NCI-H2171 treated with DMSO at 0.1 percent for 48 hours (cell line): Measurements from ENCODE around the gene UBL3.

Experiments
- DNase-seq: peaks from one replicate; lab custom pipeline; 2025; lab: John Stamatoyannopoulos, UW

The UBL3 gene

GRCh38 chr13:29850213-29850898, at the start of gene UBL3:
TSS of gene UBL3 (minus strand) at chr13:29850617. CDS start at chr13:29849538, 1,079 bp downstream.
- peak; percentile 77 for DNase-seq

- no peak for DNase-seq
These were observed 46.7 kb upstream of the UBL3 start for GRCh38 chr13:29897102-29897501.

- DNase-seq = no peak
These were observed 43.0 kb upstream of the UBL3 start for GRCh38 chr13:29893438-29893837.

GRCh38 chr13:29892151-29892550, 41.7 kb upstream of the UBL3 start:
- DNase-seq = no peak

- no peak for DNase-seq
These were observed 38.7 kb upstream of the UBL3 start for GRCh38 chr13:29889111-29889510.

GRCh38 chr13:29888306-29888705, 37.9 kb upstream of the UBL3 start:
- no peak for DNase-seq

GRCh38 chr13:29887686-29888085, 37.3 kb upstream of the UBL3 start:
- DNase-seq = no peak

- DNase-seq = no peak
These were observed 36.7 kb upstream of the UBL3 start for GRCh38 chr13:29887030-29887557.

- no peak for DNase-seq
These were observed 36.0 kb upstream of the UBL3 start for GRCh38 chr13:29886446-29886845.

- no peak for DNase-seq
These were observed 35.6 kb upstream of the UBL3 start for GRCh38 chr13:29885989-29886388.

- DNase-seq = no peak
These were observed 34.4 kb upstream of the UBL3 start for GRCh38 chr13:29884671-29885430.

- DNase-seq = no peak
These were observed 33.6 kb upstream of the UBL3 start for GRCh38 chr13:29883941-29884518.

GRCh38 chr13:29882076-29882475, 31.7 kb upstream of the UBL3 start:
- DNase-seq = no peak

- no peak for DNase-seq
These were observed 27.7 kb upstream of the UBL3 start for GRCh38 chr13:29878101-29878500.

- DNase-seq = no peak
These were observed 27.1 kb upstream of the UBL3 start for GRCh38 chr13:29877456-29878078.

- no peak for DNase-seq
These were observed 25.2 kb upstream of the UBL3 start for GRCh38 chr13:29875646-29876045.

- no peak for DNase-seq
These were observed 18.2 kb upstream of the UBL3 start for GRCh38 chr13:29868581-29868980.

- no peak for DNase-seq
These were observed 15.5 kb upstream of the UBL3 start for GRCh38 chr13:29865934-29866333.

GRCh38 chr13:29861694-29862110, 11.3 kb upstream of the UBL3 start:
- no peak for DNase-seq

- no peak for DNase-seq
These were observed 9.6 kb upstream of the UBL3 start for GRCh38 chr13:29859971-29860370.

- DNase-seq = no peak
These were observed 8.2 kb upstream of the UBL3 start for GRCh38 chr13:29858667-29859066.

- no peak for DNase-seq
These were observed 7.8 kb upstream of the UBL3 start for GRCh38 chr13:29858231-29858630.
